GM19467 (cell line): ENCODE data around the gene CCM2.

Experiments
- ATAC-seq: cut with Tn5 transposase; IDR thresholded peaks from one replicate; pipeline ENCODE4 v1.9.1; 2021; ENCODE audit warnings: mild to moderate bottlenecking, moderate library complexity; ENCODE audit not compliant: unreplicated experiment

The CCM2 gene

DNA sequence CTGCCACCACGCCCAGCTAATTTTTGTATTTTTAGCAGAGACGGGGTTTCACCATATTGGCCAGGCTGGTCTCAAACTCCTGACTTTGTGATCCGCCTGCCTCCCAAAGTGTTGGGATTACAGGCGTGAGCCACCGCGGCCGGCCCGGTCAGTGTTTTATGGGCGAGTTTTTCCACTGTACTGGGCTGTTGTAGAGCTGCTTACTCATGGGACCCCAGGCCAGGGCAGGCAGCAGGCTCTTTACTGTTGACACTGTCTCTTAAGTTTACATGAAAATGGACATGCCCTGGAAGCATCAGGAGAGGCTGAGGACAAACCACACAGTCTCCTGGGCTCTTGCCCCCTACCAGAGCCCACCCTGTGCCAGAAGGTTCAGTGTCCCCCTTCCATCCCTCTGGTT is 77.6 kb downstream of the CCM2 start:
- no peak for ATAC-seq

GRCh38 chr7:45078125-45078681 is 78.2 kb downstream of the CCM2 start:
- no peak for ATAC-seq

GRCh38 chr7:45080265-45080957 is 80.4 kb downstream of the CCM2 start:
- no peak for ATAC-seq

DNA sequence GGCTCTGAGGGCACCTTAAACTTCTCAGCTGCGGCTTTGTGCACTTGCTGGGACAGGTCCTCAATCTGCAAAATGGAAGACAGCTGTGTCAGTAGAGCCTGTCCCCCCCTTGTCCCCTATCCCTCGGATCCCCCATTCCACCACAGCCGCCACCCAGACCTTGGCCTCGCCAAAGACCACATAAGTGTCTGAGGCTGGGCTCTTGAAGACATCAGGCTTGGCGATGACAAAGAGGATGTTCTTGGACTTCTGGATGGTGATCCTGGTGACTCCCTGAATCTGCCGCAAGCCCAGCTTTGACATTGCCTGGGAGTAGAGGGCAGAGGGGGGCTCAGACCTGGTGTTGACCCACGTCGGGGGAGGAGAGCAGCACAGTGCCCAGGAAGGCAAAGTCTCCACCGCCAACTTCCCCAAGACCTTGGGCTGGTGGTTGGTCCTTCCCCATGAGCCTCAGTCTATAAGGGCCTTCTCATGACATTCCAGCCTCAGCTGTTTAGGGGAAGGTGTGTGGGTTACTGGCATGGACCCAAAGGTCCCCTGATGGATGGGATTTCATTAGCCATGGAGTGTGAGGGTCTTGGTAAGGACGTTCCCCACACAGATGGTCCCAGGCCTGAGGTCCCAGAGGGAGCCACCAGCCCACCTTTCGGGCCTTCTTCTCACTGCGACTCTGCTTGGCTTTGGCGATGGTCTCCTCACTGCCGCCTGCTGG is 81.1 kb downstream of the CCM2 start:
- no peak for ATAC-seq

- ATAC-seq = no peak
Measured at GRCh38 chr7:45081670-45081974, 81.6 kb downstream of the CCM2 start.

DNA sequence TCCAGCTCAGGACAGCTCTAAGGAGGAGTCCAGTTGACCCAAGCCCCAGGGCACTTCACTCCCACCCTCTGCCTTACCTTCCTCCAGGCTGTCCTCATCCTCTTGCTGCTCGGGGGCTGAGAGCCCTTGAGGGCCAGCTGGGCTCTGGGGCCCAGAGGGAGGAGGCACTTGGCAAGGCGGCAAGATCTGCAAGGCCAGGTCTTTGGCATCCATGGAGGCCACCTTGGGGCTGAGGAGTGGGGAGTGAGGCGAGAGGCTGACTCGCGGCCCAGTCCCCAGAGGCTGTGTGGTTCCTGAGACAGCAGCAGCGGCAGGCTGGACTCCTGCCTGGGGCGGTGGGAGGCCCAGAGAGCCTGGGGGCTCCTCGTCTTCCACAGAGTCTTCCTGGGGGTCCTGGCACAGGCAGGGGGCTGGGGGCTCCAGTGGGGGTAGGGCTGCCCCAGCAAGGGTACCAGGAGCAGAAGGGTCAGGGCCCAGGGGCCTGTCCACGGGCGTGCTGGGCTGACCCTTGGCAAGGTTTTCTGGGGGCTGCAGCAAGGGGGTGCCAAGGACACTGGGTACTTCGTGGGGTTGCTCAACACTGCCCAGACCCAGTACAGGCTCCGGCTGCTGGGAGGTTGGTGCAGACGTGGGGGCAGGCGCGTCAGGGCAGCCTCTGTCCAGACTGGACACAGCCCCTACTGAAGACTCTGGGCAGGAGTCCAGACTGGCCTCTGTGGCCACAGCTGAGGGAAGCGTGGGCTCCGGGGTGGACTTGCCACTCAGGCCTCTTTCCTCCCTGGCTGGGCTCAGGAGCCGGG is 82.2 kb downstream of the CCM2 start:
- no peak for ATAC-seq

- no peak for ATAC-seq
Measured at GRCh38 chr7:45082831-45083331, 82.9 kb downstream of the CCM2 start.

DNA sequence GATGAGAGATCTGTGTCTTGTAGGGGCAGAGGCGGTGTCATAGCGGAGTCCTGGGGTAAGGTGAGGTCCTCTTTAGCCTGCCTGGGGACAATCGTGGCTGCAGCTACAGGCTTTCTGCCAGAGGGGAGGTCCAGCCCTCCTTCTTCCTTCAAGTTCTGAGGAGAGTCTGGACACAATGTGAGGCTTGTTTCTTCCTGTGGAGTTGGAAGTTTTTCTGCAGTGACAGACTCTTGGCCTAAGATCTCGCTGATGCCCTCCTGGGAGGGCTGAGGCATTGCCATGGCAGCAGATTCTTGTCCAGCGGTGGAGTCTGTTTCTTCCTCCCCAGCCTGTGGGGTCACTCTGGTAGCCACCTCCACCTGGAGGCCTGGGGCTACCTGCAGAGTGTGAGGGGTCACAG is 84.3 kb downstream of the CCM2 start:
- no peak for ATAC-seq

- ATAC-seq = no peak
Measured at GRCh38 chr7:45084901-45085618, 85.1 kb downstream of the CCM2 start.

DNA sequence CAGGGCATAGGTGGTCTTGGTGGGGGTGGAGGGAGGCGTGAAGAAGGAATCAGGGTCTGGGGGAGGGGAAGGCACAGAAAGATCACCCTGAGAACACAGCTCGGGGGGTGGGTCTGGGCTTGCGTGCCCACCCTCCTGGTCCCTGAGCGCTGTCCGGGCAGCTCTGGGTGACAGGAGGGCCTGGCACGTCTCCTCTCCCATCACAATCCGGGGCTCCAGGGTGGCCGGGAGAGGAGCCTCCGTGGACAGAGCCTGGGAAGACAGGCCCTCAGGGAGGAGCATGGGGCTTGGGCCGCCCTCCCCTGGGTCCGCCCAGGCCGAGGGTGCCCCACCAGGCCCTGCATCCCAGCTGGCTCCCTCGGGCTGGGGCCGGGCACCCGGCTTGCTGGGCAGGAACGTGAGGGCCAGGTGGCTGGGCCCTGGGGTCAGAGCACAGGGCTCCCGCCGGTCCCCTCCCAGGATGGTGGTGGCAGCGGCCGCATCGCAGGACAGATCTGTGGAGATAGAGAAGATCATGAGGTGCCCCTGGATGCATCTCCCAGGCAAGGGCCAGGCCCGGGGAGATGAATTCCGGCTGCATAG is 85.7 kb downstream of the CCM2 start:
- ATAC-seq = no peak

DNA sequence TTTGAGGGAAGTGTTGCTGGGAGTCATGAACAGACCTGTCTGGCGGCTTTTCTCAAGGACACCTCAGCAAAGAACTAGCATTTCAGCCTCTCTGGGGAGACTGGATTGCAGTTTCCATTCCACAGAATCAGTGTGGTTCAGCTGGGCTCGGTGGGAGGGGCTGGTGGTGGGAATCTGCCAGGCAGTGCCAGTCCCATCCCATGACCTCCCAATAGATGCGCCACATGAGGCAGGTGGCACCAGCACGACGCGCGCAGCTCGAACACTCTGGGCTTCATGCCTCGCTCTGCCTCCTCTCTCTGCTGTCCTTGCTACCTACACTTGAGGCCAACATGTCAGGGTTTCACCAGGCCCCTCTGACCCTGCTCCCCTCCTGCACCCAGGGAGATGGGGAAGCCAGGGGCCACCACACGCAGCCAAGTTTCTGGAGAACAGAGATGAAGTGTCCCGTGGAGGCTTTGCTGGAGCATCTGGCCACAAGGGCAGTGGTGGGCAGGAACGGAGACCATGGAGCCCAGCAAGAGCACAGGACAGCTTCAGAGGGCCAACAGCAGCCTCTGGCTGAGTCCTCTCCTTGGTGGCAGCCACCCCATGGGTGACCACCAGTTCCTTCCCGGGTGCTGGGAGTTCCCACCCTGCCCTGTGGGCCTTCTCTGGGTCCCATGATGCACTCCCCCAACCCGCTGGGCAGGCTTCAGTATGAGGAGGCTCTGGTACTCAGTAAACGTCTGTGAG is 86.5 kb downstream of the CCM2 start:
- no peak for ATAC-seq

- no peak for ATAC-seq
Measured at GRCh38 chr7:45087301-45088145, 87.5 kb downstream of the CCM2 start.

DNA sequence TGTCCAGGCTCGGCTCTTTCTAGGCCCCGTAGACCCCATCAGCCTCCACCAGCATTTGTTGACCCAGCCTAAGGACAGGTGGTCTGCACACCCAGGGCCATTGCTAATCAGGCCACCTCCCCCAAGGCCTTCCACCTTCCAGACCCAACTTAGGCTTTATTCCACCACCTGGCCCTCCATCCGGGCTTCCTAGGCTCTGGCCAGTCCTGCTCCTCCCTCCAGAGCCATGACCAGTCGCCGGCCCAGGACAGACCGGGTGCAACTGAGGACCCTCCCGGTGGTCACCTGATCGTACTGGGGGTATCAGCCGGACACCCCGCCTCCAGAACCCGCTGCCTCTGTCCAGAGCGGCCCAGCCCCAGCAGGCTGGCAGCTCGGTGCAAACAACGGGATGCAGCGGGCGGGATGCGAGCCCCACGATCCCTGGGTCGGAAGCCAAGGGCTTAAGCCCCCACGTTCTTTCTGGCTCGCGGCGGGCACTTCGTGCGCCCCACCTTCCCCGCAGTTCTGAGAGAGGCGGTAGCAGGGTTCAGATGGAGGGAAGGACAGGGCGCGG is 88.2 kb downstream of the CCM2 start:
- no peak for ATAC-seq

- ATAC-seq = no peak
Measured at GRCh38 chr7:45088821-45089340, 88.9 kb downstream of the CCM2 start, which contains the start of gene NACAD. TSS of gene NACAD (minus strand) at chr7:45088969. CDS start at chr7:45088894, 75 bp downstream.

DNA sequence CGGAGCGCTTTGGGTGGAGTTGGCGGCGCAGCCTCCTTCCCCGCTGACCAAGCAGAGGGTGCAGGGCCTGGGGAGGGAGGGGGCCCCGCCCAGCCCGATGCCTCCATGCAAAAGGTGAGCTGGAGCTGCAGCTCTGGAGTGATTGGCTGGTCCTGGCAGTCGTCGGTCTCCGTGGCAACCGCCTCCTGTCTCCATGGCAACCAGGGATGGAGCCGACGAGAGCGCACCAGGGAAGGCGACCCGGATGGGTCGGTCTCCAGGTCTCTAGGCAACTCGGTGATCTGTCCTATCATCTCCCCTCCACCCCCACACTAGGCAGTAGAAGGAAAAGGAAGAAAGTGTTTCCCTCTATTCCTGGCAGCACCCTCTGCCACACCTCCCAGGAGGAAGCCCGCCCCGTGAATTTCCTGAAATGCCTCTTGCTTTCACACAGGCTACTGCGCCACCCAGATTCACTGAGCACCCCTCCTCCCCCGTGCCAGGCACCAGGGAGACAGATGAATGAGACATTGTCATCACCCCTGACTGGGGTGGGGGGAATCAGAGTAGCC is 89.4 kb downstream of the CCM2 start:
- no peak for ATAC-seq

DNA sequence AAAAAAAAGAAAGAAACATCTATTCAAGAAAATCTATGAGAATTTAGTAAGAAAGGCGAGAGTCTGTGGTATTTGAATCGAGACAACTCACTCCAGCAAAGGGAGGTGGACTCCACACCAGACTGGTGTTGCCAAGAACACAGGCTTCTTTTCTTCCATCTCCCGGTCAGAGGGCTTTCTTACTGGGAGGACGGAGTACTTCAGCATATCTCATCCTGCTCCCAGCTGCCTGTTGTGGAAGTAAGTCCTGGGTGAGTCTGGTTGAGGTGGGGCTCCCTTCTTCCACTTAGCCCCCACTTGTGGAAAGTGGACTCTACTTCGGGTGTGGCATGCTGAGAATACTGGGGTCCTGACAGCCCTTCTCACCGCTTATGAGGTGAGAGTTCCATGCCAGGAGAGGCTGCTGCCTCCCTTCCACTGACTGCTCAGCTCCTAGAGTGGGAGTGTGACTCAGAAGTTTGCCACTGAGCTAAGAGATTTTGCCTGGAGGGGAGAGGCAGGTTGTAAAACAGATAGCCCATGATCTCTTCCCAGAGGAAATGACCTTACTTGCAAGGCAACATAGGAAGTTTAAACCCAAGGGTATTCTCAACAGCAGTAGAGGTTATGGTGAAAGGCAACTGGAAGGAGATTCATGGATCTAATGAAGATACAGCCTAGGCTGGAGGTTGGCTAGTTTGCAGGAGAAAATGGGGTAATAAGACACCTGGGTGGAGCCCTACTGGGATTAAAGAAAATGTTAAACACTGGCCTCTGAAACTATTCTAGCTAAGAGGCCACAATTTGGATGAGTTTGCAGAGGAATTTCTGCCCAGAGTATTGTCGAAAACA is 92.3 kb downstream of the CCM2 start:
- ATAC-seq = no peak

- ATAC-seq = no peak
Measured at GRCh38 chr7:45092931-45093235, 92.9 kb downstream of the CCM2 start.
